Astrocyte (in vitro differentiated cells and primary cell): ENCODE measurements around the gene NYNRIN.

ENCODE experiments used
- EZH2 ChIP-seq: IDR thresholded peaks from 2 replicates; pipeline ENCODE4 v1.6.1; 2012; ENCODE audit warnings: mild to moderate bottlenecking, low read length, inconsistent platforms; ENCODE audit not compliant: insufficient read depth
- TF ChIP-seq, protein P1 (sequence below): IDR thresholded peaks from 2 replicates; pipeline ENCODE4 v1.5.1; 2011; ENCODE audit warnings: low read depth, mild to moderate bottlenecking, inconsistent platforms, low read length, moderate library complexity; ENCODE audit not compliant: insufficient read depth

DNA sequence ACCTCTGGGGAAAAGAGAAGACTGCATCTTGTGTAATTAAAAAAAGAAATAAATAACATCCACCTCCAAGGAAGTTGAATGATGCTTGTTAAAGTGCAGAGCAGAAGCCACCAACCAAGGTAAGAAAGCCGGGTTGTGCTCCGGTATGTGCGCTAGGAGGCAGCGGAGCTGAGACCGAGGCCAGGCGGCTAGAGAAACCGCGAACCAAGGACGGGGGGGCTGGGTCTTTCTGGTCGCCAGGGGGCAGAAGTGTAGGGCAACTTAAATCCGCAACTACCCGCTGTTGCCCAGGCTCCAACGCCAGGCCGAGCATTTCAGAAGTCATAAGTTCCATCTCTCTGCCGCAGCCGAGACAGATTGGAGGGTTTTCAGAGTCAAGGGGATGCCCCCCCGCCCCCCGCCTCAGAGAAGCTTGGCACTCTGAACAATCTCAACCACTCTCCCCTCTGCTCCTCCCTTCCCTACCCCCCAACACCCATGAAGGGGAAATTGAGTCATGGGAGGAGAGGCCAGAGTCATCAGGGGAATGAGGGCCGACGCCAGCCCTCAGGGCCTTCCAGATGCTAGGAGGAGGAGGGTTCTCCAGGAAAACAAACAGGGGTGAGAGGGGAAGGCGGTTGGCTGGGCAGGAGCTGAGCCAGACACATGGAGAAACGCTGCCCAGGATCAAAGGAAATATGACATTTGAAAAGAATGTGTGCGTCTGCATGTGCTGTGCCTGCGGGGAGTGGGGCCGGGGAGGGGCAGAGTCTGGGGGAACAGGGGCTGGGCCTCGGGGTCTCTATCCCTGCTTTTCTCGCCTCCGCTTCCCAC, 33.0 kb upstream of the NYNRIN start:
- TF ChIP-seq, protein P1, sequence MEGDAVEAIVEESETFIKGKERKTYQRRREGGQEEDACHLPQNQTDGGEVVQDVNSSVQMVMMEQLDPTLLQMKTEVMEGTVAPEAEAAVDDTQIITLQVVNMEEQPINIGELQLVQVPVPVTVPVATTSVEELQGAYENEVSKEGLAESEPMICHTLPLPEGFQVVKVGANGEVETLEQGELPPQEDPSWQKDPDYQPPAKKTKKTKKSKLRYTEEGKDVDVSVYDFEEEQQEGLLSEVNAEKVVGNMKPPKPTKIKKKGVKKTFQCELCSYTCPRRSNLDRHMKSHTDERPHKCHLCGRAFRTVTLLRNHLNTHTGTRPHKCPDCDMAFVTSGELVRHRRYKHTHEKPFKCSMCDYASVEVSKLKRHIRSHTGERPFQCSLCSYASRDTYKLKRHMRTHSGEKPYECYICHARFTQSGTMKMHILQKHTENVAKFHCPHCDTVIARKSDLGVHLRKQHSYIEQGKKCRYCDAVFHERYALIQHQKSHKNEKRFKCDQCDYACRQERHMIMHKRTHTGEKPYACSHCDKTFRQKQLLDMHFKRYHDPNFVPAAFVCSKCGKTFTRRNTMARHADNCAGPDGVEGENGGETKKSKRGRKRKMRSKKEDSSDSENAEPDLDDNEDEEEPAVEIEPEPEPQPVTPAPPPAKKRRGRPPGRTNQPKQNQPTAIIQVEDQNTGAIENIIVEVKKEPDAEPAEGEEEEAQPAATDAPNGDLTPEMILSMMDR: peak; percentile 62
- no peak for TF ChIP-seq EZH2
